ENCODE measurements around the gene METAP2.

METAP2 gene

GRCh38 chr12:95529693-95530225 lies 55.8 kb downstream of the METAP2 start:
- Histone ChIP-seq H3K27ac (ENCODE audit: low read length) (no peak overlapping the region), H3K36me3 (ENCODE audit: control insufficient read depth, insufficient read depth, low read length) (peaks cover 16% of the 10 kb centered on the region; the same call in 1 of the 2 replicates), H3K27me3 (ENCODE audit: control insufficient read depth, insufficient read depth, low read length) (no peaks in the 10 kb centered on the region), H3K4me1 (ENCODE audit: control insufficient read depth, insufficient read depth, low read length) (peaks cover 2% of the 10 kb centered on the region; the same call in 1 of the 2 replicates), H3K4me3 (ENCODE audit: low read length) (no peak overlapping the region), H3K9me3 (ENCODE audit: control insufficient read depth, insufficient read depth, low read length) (no peaks in the 10 kb centered on the region)
- no CpG with 5 or more reads among the region's 4 CpGs for WGBS (ENCODE audit: insufficient coverage, insufficient read length)
- DNase-seq (ENCODE audit: low read depth, low spot score), result no peak

GRCh38 chr12:95532851-95533250 lies 58.9 kb downstream of the METAP2 start:
- Histone ChIP-seq H3K4me3 (ENCODE audit: low read length) (no peak overlapping the region), H3K36me3 (ENCODE audit: control insufficient read depth, insufficient read depth, low read length) (peaks cover 16% of the 10 kb centered on the region; the same call in 1 of the 2 replicates), H3K9me3 (ENCODE audit: control insufficient read depth, insufficient read depth, low read length) (no peaks in the 10 kb centered on the region), H3K27ac (ENCODE audit: low read length) (no peak overlapping the region), H3K4me1 (ENCODE audit: control insufficient read depth, insufficient read depth, low read length) (peaks cover 4% of the 10 kb centered on the region), H3K27me3 (ENCODE audit: control insufficient read depth, insufficient read depth, low read length) (no peaks in the 10 kb centered on the region)
- no peak for DNase-seq (ENCODE audit: low read depth, low spot score)
- no CpG with 5 or more reads among the region's 5 CpGs for WGBS (ENCODE audit: insufficient coverage, insufficient read length)

- Histone ChIP-seq H3K4me1 (ENCODE audit: control insufficient read depth, insufficient read depth, low read length) (peaks cover 4% of the 10 kb centered on the region), H3K27ac (ENCODE audit: low read length) (no peak overlapping the region), H3K4me3 (ENCODE audit: low read length) (no peak overlapping the region), H3K27me3 (ENCODE audit: control insufficient read depth, insufficient read depth, low read length) (no peaks in the 10 kb centered on the region), H3K36me3 (ENCODE audit: control insufficient read depth, insufficient read depth, low read length) (peaks cover 16% of the 10 kb centered on the region; the same call in 1 of the 2 replicates), H3K9me3 (ENCODE audit: control insufficient read depth, insufficient read depth, low read length) (no peaks in the 10 kb centered on the region)
- DNase-seq (ENCODE audit: low read depth, low spot score), result no peak
- no CpG with 5 or more reads among the region's 4 CpGs for WGBS (ENCODE audit: insufficient coverage, insufficient read length)
Measured at GRCh38 chr12:95533985-95534384, 60.0 kb downstream of the METAP2 start.

- Histone ChIP-seq H3K27ac (ENCODE audit: low read length) (no peak overlapping the region), H3K9me3 (ENCODE audit: control insufficient read depth, insufficient read depth, low read length) (no peaks in the 10 kb centered on the region), H3K36me3 (ENCODE audit: control insufficient read depth, insufficient read depth, low read length) (peaks cover 11% of the 10 kb centered on the region; the same call in 1 of the 2 replicates), H3K4me1 (ENCODE audit: control insufficient read depth, insufficient read depth, low read length) (peaks cover 6% of the 10 kb centered on the region), H3K4me3 (ENCODE audit: low read length) (no peak overlapping the region), H3K27me3 (ENCODE audit: control insufficient read depth, insufficient read depth, low read length) (no peaks in the 10 kb centered on the region)
- no peak for DNase-seq (ENCODE audit: low read depth, low spot score)
- whole genome bisulfite sequencing (ENCODE audit: insufficient coverage, insufficient read length), result no CpG with 5 or more reads among the region's 4 CpGs
Measured at GRCh38 chr12:95538006-95538405, 64.1 kb downstream of the METAP2 start.

- no CpG with 5 or more reads among the region's 5 CpGs for WGBS (ENCODE audit: insufficient coverage, insufficient read length)
- Histone ChIP-seq H3K27ac (ENCODE audit: low read length) (no peak overlapping the region), H3K9me3 (ENCODE audit: control insufficient read depth, insufficient read depth, low read length) (no peaks in the 10 kb centered on the region), H3K27me3 (ENCODE audit: control insufficient read depth, insufficient read depth, low read length) (no peaks in the 10 kb centered on the region), H3K4me3 (ENCODE audit: low read length) (no peak overlapping the region), H3K4me1 (ENCODE audit: control insufficient read depth, insufficient read depth, low read length) (peaks cover 6% of the 10 kb centered on the region), H3K36me3 (ENCODE audit: control insufficient read depth, insufficient read depth, low read length) (peaks cover 7% of the 10 kb centered on the region; the same call in 1 of the 2 replicates)
- DNase-seq (ENCODE audit: low read depth, low spot score), result no peak
Measured at GRCh38 chr12:95538656-95539055, 64.7 kb downstream of the METAP2 start.

- Histone ChIP-seq H3K9me3 (ENCODE audit: control insufficient read depth, insufficient read depth, low read length) (no peaks in the 10 kb centered on the region), H3K4me3 (ENCODE audit: low read length) (no peak overlapping the region), H3K4me1 (ENCODE audit: control insufficient read depth, insufficient read depth, low read length) (peaks cover 4% of the 10 kb centered on the region; the same call in 1 of the 2 replicates), H3K27me3 (ENCODE audit: control insufficient read depth, insufficient read depth, low read length) (no peaks in the 10 kb centered on the region), H3K27ac (ENCODE audit: low read length) (no peak overlapping the region), H3K36me3 (ENCODE audit: control insufficient read depth, insufficient read depth, low read length) (peaks cover 3% of the 10 kb centered on the region; the same call in 1 of the 2 replicates)
- no peak for DNase-seq (ENCODE audit: low read depth, low spot score)
- no CpG with 5 or more reads among the region's 7 CpGs for WGBS (ENCODE audit: insufficient coverage, insufficient read length)
Measured at GRCh38 chr12:95541436-95541835, 67.5 kb downstream of the METAP2 start.

GRCh38 chr12:95543305-95543704 lies 69.4 kb downstream of the METAP2 start:
- Histone ChIP-seq H3K4me3 (ENCODE audit: low read length) (no peak overlapping the region), H3K36me3 (ENCODE audit: control insufficient read depth, insufficient read depth, low read length) (no peaks in the 10 kb centered on the region), H3K9me3 (ENCODE audit: control insufficient read depth, insufficient read depth, low read length) (no peaks in the 10 kb centered on the region), H3K27me3 (ENCODE audit: control insufficient read depth, insufficient read depth, low read length) (no peaks in the 10 kb centered on the region), H3K4me1 (ENCODE audit: control insufficient read depth, insufficient read depth, low read length) (0 out of 2 replicates have a peak, but pooled peaks cover 2% of the 10 kb centered on the region), H3K27ac (ENCODE audit: low read length) (no peak overlapping the region)
- WGBS (ENCODE audit: insufficient coverage, insufficient read length), result no CpG with 5 or more reads among the region's 7 CpGs
- DNase-seq (ENCODE audit: low read depth, low spot score), result no peak

- no peak overlapping the region for H3K27ac ChIP-seq (ENCODE audit: low read length)
- H3K27me3 ChIP-seq (ENCODE audit: control insufficient read depth, insufficient read depth, low read length), result no peaks in the 10 kb centered on the region
- 0 out of 2 replicates have a peak, but pooled peaks cover 2% of the 10 kb centered on the region for H3K4me1 ChIP-seq (ENCODE audit: control insufficient read depth, insufficient read depth, low read length)
- no peaks in the 10 kb centered on the region for H3K9me3 ChIP-seq (ENCODE audit: control insufficient read depth, insufficient read depth, low read length)
- no peak for DNase-seq (ENCODE audit: low read depth, low spot score)
- H3K4me3 ChIP-seq (ENCODE audit: low read length), result no peak overlapping the region
- WGBS (ENCODE audit: insufficient coverage, insufficient read length), result no CpG with 5 or more reads among the region's 3 CpGs
- no peaks in the 10 kb centered on the region for H3K36me3 ChIP-seq (ENCODE audit: control insufficient read depth, insufficient read depth, low read length)
Measured at GRCh38 chr12:95544756-95545155, 70.8 kb downstream of the METAP2 start.

- no peaks in the 10 kb centered on the region for H3K9me3 ChIP-seq (ENCODE audit: control insufficient read depth, insufficient read depth, low read length)
- no peaks in the 10 kb centered on the region for H3K27me3 ChIP-seq (ENCODE audit: control insufficient read depth, insufficient read depth, low read length)
- H3K4me1 ChIP-seq (ENCODE audit: control insufficient read depth, insufficient read depth, low read length), result 0 out of 2 replicates have a peak, but pooled peaks cover 2% of the 10 kb centered on the region
- no peaks in the 10 kb centered on the region for H3K36me3 ChIP-seq (ENCODE audit: control insufficient read depth, insufficient read depth, low read length)
- H3K27ac ChIP-seq (ENCODE audit: low read length), result no peak overlapping the region
- no peak for DNase-seq (ENCODE audit: low read depth, low spot score)
- H3K4me3 ChIP-seq (ENCODE audit: low read length), result no peak overlapping the region; the same call in 1 of the 2 replicates
- whole genome bisulfite sequencing (ENCODE audit: insufficient coverage, insufficient read length), result no CpG with 5 or more reads among the region's 4 CpGs
Measured at GRCh38 chr12:95545303-95545702, 71.4 kb downstream of the METAP2 start.

GRCh38 chr12:95545731-95546490 lies 72.0 kb downstream of the METAP2 start:
- H3K36me3 ChIP-seq (ENCODE audit: control insufficient read depth, insufficient read depth, low read length), result no peaks in the 10 kb centered on the region
- no peaks in the 10 kb centered on the region for H3K9me3 ChIP-seq (ENCODE audit: control insufficient read depth, insufficient read depth, low read length)
- DNase-seq (ENCODE audit: low read depth, low spot score), result no peak
- no peak overlapping the region; the same call in 1 of the 2 replicates for H3K4me3 ChIP-seq (ENCODE audit: low read length)
- no peaks in the 10 kb centered on the region for H3K27me3 ChIP-seq (ENCODE audit: control insufficient read depth, insufficient read depth, low read length)
- H3K27ac ChIP-seq (ENCODE audit: low read length), result peak overlapping the region; percentile 31
- no CpG with 5 or more reads among the region's 8 CpGs for WGBS (ENCODE audit: insufficient coverage, insufficient read length)
- 0 out of 2 replicates have a peak, but pooled peaks cover 2% of the 10 kb centered on the region for H3K4me1 ChIP-seq (ENCODE audit: control insufficient read depth, insufficient read depth, low read length)

Measured in iPS DF 6.9 (cell line).